Smooth muscle cell of the brain vasculature (primary cell): ENCODE data around the gene TMEM126B.
A peak's percentile ranks its signal among the peaks of the same experiment; 100 is the strongest.
"Not testable (repeated sequence)": the region's sequence is repeated elsewhere in the genome, so short reads cannot be mapped to it uniquely, and the experiment has no call there.

Experiments
- DNase-seq: peaks from one replicate; pipeline ENCODE4 v3.0.0-alpha.2; 2012; ENCODE audit warnings: low read depth, low spot score

The TMEM126B gene

DNA sequence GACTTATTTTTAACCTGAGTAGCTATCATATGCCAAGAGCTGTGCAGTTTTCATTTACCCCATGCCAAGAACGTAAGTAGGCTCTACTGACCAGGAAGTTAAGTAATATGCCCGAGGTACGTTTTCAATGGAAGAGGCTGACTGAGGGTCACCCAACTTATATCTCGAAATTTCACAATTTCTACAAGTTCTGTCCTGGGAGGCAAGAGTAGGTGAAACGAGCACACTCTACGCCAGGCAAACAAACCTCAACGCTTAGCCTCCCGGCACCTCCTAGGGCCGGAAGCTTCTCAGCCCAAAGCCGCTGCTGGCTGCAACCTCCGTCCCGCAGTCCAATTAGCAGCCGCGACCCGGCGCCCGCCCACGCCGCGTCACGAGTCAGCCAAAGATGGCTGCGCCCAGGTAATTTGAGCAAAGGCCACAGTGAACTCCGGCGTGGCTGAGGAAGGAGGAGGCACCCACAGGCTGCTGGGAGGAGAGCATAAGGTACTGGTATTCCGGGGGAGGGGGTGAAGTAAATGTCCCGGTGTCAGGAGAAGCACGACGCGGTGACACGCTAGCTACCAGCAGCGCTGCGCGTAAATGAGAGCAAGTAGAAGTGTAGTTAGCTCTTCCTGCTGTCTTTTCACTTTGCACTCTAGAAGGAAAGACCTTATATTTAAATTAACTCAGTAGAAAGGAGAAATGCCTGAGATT, 19.4 kb downstream of the TMEM126B start, which contains the start of gene TMEM126A:
TMEM126A (plus strand) TSS at position 364 of the 696 bp plus-strand sequence. CDS start 2,289 bp downstream, outside the sequence.
- peak; percentile 50 for DNase-seq

DNA sequence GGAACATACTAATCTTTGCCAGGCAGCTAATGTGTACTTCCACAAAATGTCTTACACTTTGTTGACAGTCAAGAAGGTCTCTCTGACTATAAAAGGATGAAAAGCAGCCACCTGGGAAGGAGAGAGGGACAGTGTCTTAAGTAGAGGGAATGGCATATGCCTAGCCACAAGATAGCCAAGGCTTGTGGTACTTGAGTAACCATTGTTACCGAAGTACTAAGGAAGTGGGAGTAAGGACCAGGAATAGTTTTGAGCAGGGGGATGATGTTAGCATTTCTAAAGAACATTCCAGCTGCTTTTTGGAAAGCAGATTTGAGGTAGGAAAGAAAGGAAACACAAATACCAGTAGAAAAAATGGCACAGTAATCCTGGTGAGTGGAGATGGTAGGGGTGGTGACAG, 22.7 kb downstream of the TMEM126B start:
- no peak for DNase-seq

DNA sequence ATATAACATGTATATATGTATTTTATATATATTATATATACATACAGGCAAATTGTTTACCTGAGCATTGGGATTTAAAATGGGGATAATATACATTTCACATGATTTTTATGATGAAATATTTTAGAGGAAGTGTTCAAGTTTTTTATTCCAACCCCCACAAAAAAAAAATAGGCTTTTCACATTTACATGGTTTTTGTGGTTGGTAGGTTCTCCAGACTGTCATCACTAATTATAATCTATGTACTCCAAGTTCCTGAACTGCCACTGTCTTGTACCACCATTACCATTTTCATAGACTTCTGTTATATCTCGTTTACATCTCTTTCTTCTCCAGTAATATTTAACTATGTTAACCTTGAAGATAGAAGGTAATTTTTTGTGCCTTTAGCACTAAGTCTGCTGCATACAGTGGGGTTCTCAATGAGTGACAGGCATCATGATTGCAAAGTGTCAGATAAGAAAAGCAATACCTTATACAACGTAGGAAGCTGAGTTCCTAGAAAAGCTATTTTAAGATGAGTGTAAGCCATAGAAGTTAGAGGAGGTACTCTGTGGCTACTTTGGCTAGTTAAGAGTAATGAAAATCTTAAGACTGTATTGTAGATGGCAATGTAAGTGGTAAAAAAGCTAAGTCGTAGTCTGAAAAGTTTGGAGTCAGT, 24.5 kb downstream of the TMEM126B start:
- no peak for DNase-seq

- not testable (repeated sequence) for DNase-seq
Observed at GRCh38 chr11:85654343-85654742, 25.9 kb downstream of the TMEM126B start.

GRCh38 chr11:85656777-85657176, 28.4 kb downstream of the TMEM126B start:
- no peak for DNase-seq

- no peak for DNase-seq
Observed at GRCh38 chr11:85658180-85658579, 29.8 kb downstream of the TMEM126B start.

DNA sequence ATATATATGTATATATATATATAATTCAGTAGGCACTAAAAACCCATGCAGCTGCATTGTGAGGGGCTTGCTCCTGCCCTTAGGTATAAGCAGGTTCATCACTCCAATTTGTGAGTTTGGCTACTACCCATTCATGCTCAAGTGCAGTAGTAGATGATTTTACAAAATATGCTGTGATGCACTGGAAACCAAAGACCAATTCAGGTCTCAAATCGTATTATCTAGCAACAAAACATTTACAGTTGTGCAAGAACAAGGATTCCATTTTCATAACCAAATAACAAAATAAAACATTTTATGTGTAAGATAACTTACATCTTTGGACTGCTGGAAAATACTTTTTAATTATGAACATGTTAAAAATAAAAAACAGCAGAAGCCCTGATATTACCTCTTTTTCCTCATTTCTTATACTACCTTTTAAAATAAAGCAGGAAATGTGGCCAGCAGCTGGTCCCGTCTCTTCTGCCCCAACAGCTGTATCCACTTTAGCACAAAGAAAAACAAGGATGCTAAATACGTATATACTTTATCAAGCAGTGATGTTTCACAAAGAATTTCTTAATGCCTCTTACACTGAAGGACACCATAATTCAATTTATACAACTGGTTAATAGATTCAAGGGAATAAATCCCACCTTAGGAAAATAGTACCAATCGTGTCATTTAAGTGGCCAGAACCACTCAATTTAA, 33.7 kb downstream of the TMEM126B start:
- DNase-seq: no peak

GRCh38 chr11:85663080-85663752, 34.8 kb downstream of the TMEM126B start:
- DNase-seq: no peak

DNA sequence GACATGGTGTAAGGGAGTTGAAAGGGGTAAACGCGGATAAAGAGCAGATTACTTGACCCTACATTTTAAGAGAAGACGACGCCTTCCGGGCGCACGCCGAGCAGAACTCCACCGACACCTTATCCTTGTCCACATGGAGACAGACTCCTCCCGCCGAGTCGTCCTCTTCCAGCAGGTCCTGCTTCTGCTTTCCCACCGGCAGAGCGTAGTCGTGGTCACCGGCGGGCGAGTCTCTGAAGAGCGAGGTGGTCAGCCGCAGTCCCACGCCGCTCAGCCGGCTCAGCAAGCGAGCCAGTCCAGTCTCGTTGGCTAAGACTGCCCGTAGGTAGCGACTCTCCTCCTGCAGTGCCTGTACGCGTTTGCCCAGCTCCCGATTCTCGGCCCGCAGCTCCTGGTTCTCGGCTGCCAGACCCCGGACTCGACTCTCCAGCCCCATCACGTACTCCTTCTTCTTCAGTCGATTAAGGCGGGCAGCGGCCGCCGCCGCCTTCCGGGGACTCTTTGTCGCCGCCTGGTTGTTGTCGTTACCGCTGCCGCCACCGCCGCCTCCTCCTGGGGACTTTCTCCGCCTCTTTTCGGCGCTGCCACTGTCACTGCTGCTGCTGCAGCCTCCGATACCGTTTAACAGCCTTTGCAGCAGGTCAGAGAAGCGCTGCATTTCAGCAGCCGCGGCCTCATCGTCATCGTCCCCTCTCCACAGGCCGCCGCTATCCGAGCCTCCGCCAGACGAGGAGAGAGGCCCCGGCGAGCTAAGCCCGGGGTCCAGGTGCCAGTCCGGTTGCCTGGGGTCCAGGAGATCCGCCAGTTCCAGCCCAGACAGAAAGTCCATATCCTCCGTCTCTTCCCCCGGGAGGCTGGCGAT, 35.6 kb downstream of the TMEM126B start:
- no peak for DNase-seq

DNA sequence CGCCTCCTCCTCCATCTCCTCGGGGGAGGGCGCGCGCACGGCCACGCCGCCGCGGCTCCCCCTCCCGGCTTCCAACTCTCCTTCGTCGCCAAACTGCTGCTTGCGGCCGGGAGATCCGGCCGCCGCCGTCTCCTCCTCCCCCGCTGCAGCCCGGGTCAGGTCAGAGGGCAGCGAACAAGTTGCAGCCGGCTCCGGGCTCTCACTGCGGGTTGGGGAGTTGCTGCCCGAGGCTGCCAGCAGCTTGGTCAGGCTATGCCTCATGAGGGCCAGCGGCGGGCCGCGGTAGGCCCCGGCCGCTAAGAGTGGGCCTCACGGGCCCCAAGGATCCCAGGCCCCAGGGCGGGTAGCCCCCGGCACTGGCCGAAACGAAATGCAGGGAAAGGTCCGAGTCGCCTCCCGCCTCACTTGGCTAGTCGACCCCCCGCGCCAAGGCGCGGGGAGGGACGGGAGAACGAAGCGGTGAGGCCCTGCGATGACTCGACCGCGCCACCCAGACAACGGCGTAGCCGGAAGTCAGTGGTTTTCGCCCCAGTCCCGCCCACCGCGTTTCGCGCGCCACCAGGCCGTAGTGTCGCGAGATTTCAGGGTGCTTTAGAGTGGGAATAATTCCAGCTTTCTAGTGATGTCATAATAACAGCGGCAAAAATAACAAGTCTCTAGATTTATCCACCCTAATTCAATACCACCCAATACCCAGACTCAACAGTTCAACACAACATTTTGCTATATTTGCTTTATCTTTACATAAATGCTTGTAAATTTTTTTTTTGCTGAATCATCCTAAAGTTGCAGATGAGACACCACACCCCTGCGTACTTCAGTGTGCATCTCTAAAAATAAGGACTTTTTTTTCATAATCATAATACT, 36.5 kb downstream of the TMEM126B start, which contains the start of gene CREBZF:
CREBZF (minus strand) TSS at position 515 of the 867 bp plus-strand sequence; CDS start at position 261, 254 bp downstream.
- DNase-seq: peak; percentile 88

GRCh38 chr11:85665733-85666132, 37.3 kb downstream of the TMEM126B start:
- no peak for DNase-seq

DNA sequence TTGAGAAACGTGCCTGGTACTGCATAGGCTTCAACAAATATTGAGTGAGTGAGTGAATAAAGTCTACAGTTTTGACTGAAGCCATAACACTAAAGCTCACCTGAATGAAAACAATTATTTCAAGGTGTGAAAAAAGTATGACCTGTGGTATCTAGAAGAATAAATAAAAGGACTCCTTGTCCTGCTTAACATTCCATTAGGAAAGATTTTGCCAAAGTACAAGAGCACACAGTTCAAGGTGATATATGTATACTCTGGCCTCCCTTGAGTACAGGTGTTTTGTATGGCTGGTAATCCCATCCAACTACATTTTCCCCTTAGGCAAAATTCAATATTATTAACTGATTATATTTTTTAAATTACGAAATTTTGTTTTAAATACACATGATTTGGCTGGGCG, 38.3 kb downstream of the TMEM126B start:
- DNase-seq: no peak

GRCh38 chr11:85668157-85668556, 39.8 kb downstream of the TMEM126B start:
- no peak for DNase-seq

DNA sequence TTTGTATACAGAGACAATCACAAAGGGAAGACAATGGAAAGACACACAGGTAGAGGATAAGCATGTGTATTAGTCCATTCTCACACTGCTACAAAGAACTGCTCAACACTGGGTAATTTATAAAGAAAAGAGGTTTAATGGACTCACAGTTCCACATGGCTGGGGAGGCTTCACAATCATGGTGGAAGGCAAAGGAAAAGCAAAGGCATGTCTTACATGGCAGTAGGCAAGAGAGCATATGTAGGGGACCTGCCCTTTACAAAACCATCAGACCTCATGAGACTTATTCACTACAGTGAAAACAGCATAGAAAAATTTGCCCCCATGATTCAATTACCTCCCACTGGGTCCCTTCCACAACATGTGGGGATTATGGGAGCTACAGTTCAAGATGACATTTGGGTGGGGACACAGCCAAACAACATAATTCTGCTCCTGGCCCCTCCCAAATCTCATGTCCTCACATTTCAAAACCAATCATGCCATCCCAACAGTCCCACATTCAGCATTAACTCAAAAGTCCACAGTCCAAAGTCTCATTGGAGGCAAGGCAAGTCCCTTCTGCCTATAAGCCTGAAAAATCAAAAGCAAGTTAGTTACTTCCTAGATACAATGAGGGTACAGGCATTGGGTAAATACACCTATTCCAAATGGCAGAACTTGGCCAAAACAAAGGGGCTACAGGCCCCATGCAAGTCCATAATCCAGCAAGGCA, 42.7 kb downstream of the TMEM126B start:
- not testable (repeated sequence) for DNase-seq

GRCh38 chr11:85672105-85672902, 43.9 kb downstream of the TMEM126B start:
- no peak for DNase-seq

GRCh38 chr11:85673393-85673792, 45.0 kb downstream of the TMEM126B start:
- no peak for DNase-seq

- no peak for DNase-seq
Observed at GRCh38 chr11:85679576-85679975, 51.2 kb downstream of the TMEM126B start.

- no peak for DNase-seq
Observed at GRCh38 chr11:85680897-85681296, 52.5 kb downstream of the TMEM126B start.
